PC-9 (cell line): ENCODE results near the gene SPOCK3.

Source experiments
- EZH2 ChIP-seq: fragments of 200-600 bp; sonication (generic); IDR thresholded peaks from 2 replicates; pipeline ENCODE4 v1.8.0; 2017; ENCODE audit warnings: antibody characterized with exemption, low read depth
- TF ChIP-seq, protein P1 (sequence below): fragments of 200-600 bp; sonication (generic); conservative IDR thresholded peaks from 2 replicates; pipeline ENCODE4 v1.6.1; 2017; ENCODE audit warnings: mixed run types, antibody characterized with exemption, mild to moderate bottlenecking, moderate library complexity

DNA sequence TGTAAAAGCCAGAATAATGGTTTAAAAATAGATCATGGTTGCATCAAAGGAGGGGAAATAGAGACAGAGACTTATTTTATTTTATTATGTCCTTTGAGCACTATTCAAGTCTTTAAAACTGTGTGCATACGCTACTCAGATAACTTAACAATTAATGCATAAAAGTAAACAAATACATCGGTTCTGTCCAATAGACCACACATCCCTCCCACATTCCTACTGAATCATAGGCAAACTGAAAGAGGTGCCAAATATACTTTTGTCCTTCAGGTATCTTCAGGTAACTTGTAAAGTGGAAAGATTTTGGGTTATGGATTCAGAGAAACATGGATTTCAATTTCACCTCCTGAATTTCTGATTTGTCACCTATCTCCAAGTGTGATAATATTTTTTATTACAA lies 91.3 kb downstream of the SPOCK3 start:
- TF ChIP-seq, protein P1, sequence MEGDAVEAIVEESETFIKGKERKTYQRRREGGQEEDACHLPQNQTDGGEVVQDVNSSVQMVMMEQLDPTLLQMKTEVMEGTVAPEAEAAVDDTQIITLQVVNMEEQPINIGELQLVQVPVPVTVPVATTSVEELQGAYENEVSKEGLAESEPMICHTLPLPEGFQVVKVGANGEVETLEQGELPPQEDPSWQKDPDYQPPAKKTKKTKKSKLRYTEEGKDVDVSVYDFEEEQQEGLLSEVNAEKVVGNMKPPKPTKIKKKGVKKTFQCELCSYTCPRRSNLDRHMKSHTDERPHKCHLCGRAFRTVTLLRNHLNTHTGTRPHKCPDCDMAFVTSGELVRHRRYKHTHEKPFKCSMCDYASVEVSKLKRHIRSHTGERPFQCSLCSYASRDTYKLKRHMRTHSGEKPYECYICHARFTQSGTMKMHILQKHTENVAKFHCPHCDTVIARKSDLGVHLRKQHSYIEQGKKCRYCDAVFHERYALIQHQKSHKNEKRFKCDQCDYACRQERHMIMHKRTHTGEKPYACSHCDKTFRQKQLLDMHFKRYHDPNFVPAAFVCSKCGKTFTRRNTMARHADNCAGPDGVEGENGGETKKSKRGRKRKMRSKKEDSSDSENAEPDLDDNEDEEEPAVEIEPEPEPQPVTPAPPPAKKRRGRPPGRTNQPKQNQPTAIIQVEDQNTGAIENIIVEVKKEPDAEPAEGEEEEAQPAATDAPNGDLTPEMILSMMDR: no peak
- TF ChIP-seq EZH2: no peak
